ENCODE results near the gene DGKB.

- TF ChIP-seq CTCF (IDR thresholded peaks at IDR 0.05) (no peak), JUN (CRISPR knock-in tag; IDR thresholded peaks at IDR 0.05) (no peak), SP1 (CRISPR knock-in tag; conservative IDR thresholded peaks at IDR 0.05) (no peak), AFF4 (CRISPR knock-in tag; IDR thresholded peaks at IDR 0.05; ENCODE audit: borderline replicate concordance) (no peak), NR1H2 (CRISPR knock-in tag; IDR thresholded peaks at IDR 0.05) (no peak), ZNF281 (CRISPR knock-in tag; IDR thresholded peaks at IDR 0.05) (no peak), ESRRA (CRISPR knock-in tag; IDR thresholded peaks at IDR 0.05; ENCODE audit: borderline replicate concordance) (no peak), KAT7 (CRISPR knock-in tag; IDR thresholded peaks at IDR 0.05; ENCODE audit: borderline replicate concordance) (no peak), MAX (CRISPR knock-in tag; IDR thresholded peaks at IDR 0.05) (no peak), USF2 (CRISPR knock-in tag; IDR thresholded peaks at IDR 0.05) (no peak)
These were observed 115.0 kb downstream of the DGKB start for GRCh38 chr7:14787551-14787950.
